HG03103 (cell line): ENCODE measurements around the gene EIF3I.
"Not testable (repeated sequence)": the region's sequence is repeated elsewhere in the genome, so short reads cannot be mapped to it uniquely, and the experiment has no call there.

ENCODE experiments used
- ATAC-seq: cut with Tn5 transposase; IDR thresholded peaks from one replicate; pipeline ENCODE4 v1.9.1; 2021; ENCODE audit warnings: low read depth; ENCODE audit not compliant: unreplicated experiment

Gene EIF3I

GRCh38 chr1:32257227-32257508 lies 35.0 kb downstream of the EIF3I start:
- no peak for ATAC-seq

GRCh38 chr1:32263236-32263593 lies 41.0 kb downstream of the EIF3I start:
- not testable (repeated sequence) for ATAC-seq

GRCh38 chr1:32263744-32264143 lies 41.5 kb downstream of the EIF3I start:
- ATAC-seq, result no peak

GRCh38 chr1:32265846-32266245 lies 43.6 kb downstream of the EIF3I start:
- no peak for ATAC-seq

- no peak for ATAC-seq
Measured at GRCh38 chr1:32266921-32267591, 44.8 kb downstream of the EIF3I start.

- no peak for ATAC-seq
Measured at GRCh38 chr1:32269744-32270143, 47.5 kb downstream of the EIF3I start.

GRCh38 chr1:32272557-32273390 lies 50.6 kb downstream of the EIF3I start:
- no peak for ATAC-seq

- ATAC-seq, result no peak
Measured at GRCh38 chr1:32273391-32274208, 51.4 kb downstream of the EIF3I start.

- no peak for ATAC-seq
Measured at GRCh38 chr1:32274646-32275340, 52.6 kb downstream of the EIF3I start.

GRCh38 chr1:32275424-32275823 lies 53.2 kb downstream of the EIF3I start:
- ATAC-seq, result no peak

- no peak for ATAC-seq
Measured at GRCh38 chr1:32276032-32276782, 54.0 kb downstream of the EIF3I start.
